LHCN-M2 (cell line): ENCODE data around the gene MAPRE3. TPM values are rescaled to one million over a fixed set of nuclear protein-coding genes. Genes with fewer than 3 reads are reported as not detected.

ENCODE experiments used
- DNase-seq: peaks from one replicate; pipeline ENCODE4 v3.0.0-alpha.2; 2012; ENCODE audit warnings: low read depth
- total RNA-seq: library from RNA; depleted of rRNA; stranded (reverse); fragments of >200 nt; gene quantifications from 2 replicates; pipeline ENCODE4 v1.2.3, GENCODE V29; 2014

The MAPRE3 gene
- total RNA-seq, 1 experiment from 2014 or later, result 1.7 TPM

DNA sequence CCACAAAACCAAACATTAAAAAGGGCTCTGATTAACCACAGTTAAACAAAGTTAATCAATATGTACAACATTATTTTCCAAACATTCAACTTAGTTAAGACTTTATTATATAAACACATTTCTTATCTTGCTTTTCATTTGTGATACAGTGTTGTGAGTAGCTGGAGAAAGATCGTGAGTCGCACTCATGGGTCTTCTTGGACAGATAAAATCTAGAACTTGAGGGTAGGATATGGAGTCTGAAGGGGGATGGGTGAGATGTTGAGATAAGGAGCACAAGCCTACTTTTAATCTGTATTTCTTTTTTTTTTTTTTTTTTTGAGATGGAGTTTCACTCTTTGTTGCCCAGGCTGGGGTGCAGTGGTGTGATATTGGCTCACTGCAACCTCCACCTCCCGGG lies 39.7 kb downstream of the MAPRE3 start:
- no peak for DNase-seq

DNA sequence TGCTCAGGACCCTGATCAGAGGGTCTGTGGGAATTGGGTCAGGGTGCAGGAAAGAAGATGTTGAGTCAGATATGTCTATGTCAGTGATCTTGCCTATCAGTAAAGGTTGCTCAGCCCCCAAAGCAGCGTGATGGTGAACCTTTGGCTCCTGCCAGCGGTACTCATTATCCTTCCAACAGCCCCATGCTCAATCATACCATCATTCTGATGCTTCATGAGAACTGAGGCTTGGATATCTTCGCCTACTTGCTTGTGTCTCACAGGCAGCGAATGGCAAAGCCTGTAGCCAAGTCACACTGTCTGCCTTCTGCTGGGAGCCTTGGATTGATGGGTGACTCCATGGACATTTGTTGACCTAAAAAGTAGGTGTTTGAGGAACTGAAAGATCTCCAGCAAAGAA lies 43.3 kb downstream of the MAPRE3 start:
- no peak for DNase-seq

DNA sequence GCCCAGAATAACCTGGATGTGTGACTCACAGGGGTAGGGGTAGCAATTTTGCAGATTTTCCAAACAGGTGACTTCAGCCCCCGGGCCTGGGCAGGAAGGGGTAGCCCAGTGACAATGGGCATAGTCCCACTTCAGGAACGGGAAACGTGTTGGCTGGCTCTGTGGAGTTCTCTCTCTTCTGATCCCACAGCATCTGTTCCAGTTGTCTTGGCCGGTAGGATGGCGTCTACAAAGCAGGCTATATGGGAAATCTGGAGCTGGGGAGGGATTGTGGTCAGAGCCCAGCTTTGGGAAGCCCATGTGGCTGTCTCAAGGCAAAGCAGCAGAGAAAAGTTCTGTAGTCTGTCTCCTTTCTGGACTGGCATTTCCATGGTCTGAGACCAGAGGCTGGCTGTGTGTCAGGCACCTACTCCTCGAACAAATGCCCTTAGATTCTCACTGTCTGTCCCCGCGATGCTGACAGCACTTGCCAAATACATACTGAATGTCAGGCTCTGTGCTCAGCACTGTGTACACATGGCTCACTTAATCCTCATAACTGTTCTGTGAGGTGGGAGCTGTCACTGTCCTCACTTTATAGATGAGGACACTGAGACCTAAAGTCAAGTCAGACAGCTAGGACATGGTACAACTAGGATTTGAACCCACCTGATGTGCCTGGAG lies 44.5 kb downstream of the MAPRE3 start:
- DNase-seq, result no peak

DNA sequence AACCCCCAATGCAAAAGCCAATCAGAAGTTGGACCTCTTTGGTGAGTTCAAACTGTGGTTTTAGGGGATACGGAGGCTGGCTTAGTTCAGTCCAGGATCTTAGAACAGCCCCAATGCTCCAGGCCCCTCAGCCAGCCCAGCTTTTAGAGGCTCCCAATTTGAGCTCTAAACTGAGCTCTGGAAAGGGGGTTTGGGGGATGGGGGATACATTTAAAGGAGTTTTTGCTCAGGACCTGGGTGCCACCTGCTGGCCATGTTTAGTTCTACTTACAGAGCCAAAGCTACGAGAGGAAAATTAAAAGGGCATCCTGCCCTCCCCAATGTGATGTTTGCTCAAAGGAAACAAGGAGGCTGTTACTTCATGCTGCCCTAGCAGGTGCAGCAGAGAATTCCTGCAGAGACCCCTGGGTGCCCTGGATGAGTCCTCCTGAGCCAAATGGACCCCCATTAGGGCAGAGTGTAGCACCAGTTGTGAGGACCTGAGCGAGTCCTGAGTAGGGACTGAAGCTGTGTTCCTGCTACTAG lies 46.4 kb downstream of the MAPRE3 start:
- DNase-seq, result peak; percentile 60

DNA sequence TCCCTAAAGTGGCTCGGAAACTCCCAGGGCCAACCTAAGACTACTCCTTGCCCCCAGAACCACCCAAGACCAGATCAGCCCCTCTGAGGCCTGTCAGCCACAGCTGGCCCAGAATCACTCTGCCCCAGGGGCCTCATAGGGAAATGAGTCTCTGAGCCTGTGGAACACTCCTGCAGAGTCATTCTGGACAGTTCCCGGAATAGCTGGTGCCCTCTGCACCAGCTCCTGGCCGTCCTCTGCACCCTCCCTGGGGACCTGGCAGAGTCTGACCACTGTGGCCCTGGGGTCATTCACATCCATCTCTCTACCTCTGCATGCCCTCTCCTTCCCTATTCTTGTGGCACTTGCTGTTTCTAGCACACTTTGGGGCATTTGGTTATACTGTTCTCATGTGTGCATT lies 47.7 kb downstream of the MAPRE3 start:
- no peak for DNase-seq

DNA sequence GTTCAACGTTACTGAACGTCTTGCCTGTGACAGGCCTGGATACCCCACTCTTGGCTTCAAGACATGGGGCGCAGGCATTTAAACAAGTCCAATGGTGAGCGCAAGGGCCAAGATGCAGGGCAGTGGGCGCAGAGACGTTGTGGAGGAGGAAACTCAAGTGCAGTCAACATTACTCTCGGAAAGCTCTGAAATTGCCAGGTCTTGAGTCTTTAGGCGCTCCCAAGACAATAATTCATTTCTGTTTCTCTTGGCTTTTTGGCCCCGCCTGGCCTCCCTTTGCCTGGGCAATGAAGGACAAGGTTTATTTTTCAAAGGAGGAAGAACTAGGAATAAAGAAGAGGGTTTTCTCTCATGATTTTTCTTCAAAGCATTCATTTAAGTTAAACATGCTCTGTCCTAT lies 49.0 kb downstream of the MAPRE3 start:
- no peak for DNase-seq

DNA sequence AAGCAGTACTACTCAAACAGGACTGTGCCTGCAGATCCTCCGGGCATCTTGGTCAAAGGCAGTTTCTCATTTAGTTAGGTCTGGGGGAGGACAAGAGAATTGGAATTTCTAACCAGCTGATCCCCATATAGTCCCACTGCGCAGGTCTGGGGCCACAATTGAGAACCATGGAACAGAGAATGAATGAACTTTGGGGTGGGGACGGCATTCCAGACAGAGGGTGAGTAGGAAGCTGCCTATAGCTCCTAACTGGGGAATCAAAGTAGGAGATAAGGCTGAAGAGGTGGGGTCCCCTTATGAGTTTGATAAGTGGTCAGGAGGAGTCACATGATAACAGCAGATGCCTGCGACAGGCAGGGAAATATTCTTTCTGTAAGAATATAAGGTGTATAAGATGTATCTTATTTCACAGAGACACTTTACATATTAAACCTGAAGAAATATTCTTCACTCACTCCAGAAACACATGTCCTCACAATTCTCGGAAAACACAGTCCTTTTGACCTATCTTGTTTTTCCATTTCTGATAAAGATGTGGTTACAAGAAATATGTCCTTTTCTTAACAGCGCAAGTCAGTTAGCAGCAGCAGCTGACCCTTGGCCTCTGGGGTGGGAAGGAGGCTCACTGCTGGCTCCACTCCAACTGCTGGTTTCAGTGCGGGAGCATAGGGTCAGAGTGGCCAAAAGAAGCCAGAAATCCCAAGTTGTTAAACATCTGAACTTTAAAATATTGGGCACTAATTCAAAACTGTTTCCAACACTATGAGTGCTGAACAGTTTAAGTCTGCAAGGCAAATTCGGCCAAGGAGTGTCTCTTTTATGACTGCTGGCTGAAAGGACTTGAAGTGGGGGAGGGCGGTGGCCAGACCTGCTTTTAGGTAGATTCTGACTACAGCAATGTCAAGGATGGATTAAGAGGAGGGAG lies 49.8 kb downstream of the MAPRE3 start:
- DNase-seq, result no peak

DNA sequence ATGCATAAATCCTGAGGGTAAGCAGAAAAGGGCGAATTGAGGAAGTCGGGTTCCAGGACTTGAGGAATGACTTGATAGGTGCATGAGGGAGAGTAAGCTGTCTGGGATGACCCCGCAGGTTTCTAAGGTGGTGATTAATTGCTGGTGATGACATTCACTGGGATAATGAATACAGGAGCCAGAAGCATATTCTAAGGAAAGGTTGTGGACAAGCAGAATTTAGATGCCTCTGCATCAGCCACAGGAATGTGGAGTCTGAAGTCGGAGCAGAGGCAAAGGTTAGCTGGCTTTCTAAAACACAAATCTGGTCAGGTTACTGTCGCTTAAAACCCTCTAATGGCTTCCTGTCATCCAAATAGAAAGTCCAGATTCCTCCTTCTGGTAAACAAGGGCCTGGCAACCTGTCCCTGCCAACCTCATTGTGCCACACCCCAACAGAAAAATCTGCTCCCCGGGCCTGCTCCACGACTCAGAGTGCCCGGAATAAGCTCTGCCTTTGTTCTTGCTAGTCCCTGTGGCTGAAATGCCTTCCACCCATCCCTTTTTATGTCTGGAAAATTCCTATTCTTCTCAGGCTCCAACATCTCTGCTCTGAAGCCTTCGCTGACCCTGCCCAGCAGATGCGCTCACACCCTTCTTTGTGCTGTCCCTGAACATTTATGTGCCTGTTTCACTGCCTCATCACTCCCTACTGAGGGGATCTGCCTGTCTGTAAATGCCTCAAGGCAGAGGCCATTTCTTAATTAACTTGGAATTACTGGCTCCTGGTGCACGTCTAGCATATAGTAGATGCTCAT lies 51.0 kb downstream of the MAPRE3 start:
- DNase-seq, result no peak

DNA sequence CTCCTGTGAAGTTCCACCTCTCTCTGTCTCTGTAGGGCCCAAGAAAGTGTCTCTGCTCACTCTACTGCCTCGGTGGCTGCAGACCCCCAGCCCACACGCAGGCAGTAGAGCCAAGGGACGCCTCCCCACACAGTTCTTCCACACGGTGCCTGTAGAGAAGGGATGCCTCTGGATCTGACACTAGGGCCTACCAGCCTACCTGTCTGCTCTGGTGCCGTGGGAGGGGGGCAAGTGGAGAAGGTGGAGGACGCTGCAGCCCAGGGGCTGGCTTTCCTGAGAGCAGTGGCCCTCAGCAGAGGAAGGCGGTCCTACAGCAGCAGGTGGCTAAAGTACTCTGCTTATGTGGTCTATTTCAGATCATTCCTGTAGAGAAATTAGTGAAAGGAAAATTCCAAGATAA lies 53.3 kb downstream of the MAPRE3 start:
- DNase-seq, result no peak

DNA sequence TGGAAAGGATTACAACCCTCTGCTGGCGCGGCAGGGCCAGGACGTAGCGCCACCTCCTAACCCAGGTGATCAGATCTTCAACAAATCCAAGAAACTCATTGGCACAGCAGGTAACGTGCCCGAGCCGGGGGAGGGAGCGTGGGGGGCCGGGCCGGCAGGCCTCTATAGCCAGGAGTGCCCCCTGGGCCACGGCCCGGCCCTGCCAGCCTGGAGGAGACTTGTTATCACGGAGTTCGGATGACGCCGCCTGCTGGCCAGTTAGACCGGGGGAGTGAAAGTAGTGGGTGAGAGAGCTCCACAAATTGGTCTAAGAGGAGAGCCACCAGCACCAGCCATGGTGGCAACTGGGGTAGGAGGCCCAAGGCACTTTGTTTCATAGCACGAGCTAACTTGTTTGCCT lies 53.8 kb downstream of the MAPRE3 start:
- no peak for DNase-seq

DNA sequence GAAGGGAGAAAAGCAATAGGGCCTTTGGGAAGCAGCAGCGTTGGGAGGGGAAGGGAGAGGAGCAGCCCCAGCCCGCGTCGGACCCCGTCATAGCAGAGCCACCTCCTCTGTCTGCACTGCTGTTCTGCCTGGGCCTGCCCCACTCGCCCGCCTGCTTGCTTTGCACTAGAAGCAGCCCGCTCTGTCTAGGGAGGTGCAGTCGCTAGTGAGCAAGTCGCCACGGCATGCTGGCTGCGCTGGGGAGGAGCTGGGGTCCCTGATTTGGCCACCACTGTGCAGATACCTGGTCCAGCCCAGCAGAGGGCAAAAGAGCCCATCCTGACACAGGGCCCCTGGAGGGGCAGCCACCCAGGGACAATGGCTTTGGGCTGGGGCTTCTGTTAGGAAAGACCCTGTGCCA lies 54.4 kb downstream of the MAPRE3 start:
- no peak for DNase-seq

DNA sequence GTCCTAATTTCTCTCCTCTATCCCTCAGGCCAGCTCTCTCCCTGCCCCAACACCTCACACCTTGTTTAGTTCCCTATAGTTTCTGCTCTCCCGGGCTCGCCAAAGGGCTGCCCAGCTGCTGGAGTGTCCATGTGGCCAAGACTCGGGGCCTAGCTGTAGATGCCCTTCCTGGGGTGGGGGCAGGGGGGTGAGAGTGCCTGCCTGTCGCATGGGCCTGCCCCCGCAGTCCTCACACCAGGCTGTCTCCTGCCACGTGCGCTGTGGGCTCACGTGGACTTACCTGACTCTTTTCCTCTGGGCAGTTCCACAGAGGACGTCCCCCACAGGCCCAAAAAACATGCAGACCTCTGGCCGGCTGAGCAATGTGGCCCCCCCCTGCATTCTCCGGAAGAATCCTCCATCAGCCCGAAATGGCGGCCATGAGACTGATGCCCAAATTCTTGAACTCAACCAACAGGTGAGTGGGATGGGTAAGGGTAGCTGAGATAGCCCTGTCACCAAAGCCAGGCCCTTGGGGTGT lies 54.9 kb downstream of the MAPRE3 start:
- DNase-seq, result no peak

DNA sequence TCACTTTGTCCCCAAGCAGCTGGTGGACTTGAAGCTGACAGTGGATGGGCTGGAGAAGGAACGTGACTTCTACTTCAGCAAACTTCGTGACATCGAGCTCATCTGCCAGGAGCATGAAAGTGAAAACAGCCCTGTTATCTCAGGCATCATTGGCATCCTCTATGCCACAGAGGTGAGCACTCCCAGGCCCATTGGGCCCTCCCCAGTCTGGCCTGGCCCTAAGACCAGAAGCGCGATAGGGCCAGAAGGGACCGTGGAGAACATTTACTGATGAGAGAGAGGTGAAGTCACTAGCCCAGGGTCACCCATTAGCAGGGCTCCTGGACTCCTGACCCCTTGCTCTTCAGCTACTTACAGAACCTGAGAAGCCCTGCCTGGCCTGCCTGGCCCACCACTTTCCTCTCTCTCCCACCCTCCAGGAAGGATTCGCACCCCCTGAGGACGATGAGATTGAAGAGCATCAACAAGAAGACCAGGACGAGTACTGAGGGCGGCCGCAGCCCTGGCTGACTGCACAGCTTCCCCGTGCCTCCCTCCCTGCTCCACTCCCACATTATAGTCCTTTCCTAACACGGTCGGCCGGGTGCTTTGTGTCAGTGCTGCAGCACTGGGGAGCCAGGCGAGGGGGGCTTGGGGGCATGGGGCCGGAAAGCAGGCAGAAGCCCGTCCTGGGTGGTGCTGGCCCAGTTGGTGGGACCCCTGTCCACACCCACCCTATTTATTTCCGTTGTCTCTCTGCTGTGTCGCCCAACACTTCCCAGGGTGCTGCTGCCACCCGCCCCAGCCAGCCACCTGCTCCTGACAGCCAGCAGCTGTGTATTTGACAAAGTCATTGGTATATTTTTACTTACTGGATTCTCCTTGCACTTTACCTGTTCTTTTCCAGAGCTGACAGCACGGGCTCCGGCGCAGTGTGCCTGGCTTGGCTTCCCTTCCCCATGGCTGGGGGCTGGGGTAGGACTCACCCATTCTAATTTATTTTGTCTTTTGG lies 55.7 kb downstream of the MAPRE3 start:
- DNase-seq, result no peak

DNA sequence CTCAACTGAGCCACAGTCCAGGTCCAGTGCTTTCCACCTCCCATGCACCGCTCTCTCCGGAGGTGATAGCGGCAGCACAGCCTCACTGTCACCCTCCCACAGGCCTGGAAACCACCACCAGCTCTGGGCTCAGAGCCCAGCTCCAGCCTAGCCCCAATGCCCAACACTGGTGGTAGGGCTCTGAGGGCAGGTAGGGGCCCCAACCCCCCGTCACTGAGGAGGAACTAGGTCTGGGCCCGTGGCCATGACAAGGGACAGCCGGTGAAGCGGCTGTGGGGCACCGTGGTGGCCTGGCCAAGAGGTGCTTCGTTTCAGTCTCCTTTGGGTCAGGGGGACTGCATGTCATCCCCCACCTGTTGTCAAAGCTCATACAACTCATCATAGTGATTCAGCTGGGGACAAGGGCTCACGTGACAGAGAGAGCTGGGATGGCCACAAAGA lies 56.8 kb downstream of the MAPRE3 start:
- no peak for DNase-seq

DNA sequence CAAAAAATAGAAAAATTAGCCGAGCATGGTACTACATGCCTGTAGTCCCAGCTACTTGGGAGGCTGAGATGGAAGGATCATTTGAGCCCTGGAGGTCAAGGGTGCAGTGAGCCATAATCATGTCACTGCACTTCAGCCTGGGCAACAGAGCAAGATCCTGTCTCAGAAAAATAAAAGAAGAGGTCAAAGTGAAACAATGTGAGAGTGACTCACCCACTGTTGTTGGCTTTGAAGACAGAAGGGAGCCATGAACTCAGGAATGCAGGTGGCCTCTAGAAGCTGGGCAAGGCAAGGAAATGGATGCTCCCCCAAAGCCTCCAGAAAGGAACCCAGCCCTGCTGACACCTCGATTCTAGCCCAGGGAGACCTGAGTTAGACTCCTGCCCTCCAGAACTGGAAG lies 58.6 kb downstream of the MAPRE3 start:
- no peak for DNase-seq

DNA sequence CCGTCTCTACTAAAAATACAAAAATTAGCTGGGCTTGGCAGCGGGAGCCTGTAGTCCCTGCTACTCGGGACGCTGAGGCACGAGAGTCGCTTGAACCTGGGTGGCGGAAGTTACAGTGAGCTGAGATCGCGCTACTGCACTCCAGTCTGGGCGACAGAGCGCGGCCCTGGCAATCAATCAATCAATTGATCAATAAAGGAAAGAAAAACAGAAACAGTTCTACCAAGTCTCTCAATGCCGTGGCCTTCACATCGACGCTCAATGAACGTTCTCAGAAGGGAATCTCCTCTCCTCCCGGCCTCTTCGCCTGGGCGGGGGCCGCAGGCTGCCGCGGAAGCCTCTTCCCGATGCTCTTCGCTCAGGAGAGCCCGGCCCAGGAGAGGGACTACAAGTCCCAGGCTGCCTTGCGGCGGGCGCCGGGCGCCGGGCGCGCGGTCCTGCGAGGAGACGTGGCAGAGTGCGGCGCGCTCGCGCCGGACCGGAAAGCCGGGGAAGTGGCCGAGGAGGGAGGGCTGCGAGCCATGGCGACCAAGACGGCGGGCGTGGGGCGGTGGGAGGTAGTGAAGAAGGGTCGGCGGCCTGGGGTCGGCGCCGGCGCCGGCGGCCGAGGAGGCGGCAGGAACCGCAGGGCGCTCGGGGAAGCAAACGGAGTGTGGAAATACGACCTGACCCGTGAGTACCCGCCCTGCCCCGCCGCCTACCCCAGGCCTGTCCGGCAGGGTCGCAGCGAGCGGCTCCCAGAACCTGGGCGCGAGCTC lies 62.2 kb downstream of the MAPRE3 start, which contains the start of gene TMEM214:
TMEM214 (plus strand) TSS at position 471 of the 758 bp plus-strand sequence; CDS start at position 522, 51 bp downstream.
- peak; percentile 81 for DNase-seq

DNA sequence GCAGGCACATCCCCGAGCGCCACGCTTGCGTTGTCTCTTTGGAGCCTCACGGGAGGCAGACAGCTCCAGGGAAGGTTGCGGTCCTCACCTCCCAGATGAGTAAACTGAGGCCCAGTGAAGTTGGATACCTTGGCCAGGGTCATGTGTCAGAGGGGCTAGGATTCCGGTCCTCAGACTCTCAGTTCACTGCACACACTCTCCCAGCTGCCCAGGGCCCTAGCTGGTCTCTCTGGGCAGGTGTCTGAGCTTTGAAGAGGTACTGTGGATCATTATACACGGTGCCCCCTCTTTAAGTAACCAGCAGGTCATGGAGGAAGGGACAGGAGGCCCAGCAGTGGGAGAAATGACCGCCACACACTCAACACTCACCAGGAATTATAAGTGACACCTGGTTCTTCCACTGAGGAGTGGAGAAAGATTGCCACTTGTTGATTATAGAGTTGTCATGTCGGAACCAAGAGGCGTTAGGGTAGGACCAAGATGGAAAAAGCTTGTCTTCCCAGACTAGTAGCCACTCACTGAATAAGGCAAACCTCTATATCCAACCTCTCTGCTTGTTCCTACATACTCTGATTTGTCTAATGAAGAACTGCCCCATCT lies 62.9 kb downstream of the MAPRE3 start:
- DNase-seq, result no peak

DNA sequence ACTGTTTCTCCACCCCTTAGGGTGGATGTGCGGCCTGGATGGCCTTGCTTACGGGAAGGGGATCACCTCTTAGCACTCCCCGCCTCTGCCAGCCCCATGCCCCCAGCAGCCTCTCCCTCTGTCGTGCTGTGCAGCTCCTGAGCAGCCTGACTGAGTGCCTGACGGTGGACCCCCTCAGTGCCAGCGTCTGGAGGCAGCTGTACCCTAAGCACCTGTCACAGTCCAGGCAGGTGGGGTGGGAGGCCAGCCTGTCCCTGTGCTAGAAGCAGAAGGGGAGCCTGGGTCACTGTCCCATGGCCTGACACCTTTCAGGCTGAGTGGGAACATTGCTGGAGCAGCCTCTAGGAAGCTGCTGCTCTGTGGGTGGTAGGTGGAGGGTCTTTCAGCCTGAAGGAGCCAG lies 67.6 kb downstream of the MAPRE3 start:
- DNase-seq, result no peak
